ENCODE measurements around the gene LRRC75A. TPM values are rescaled to one million over a fixed set of nuclear protein-coding genes. Genes with fewer than 3 reads are reported as not detected.

LRRC75A gene
- total and polyA plus RNA-seq, 2 of the 8 experiments (the other 6 are each of a cell fraction or from before 2014, with no cell fraction given), result 9.7 to 9.9 TPM

GRCh38 chr17:16419929-16420271, 72.1 kb downstream of the LRRC75A start:
- ChIA-PET POLR2A (ENCODE audit: partially characterized antibody) (interaction anchor here (1.4 to 9.2 kb wide), 2 partner anchors 15 to 21 kb away, joined by 3 to 78 read pairs; no protein-coding TSS in a partner anchor), CTCF (ENCODE audit: partially characterized antibody) (interaction anchor here (0.6 to 2.3 kb wide), 2 partner anchors 12 to 19 kb away, joined by 3 to 10 read pairs; no protein-coding TSS in a partner anchor)
- no peak overlapping the region for H3K4me2 ChIP-seq (ENCODE audit: insufficient read depth in 1 of 2, low read depth in 2 of 2, low read length in 2 of 2)

More at GRCh38 chr17:16419929-16420271, 72.1 kb downstream of the LRRC75A start:
- Histone ChIP-seq H2AFZ (ENCODE audit: low read length) (no peak overlapping the region), H3K18ac (ENCODE audit: extremely low read depth, low read length) (no peak overlapping the region), H3K14ac (ENCODE audit: insufficient read length) (no peak overlapping the region), H2BK12ac (ENCODE audit: low read depth, low read length) (no peak overlapping the region), H4K5ac (ENCODE audit: insufficient read length, low read depth, low read length) (no peak overlapping the region), H3K36me3 (ENCODE audit: control insufficient read depth in 2 of 4, insufficient read depth in 4 of 4, low read length in 3 of 4) (no peaks in the 10 kb centered on the region), H3K9ac (replicated peaks in 1 of 4; ENCODE audit: extremely low read depth in 1 of 4, low read depth in 3 of 4, low read length in 3 of 4) (no peak overlapping the region), H4K91ac (replicated peaks; ENCODE audit: insufficient read length, low read length) (no peak overlapping the region), H3K4ac (replicated peaks; ENCODE audit: insufficient read length, low read depth, low read length) (no peak overlapping the region), H3K56ac (replicated peaks; ENCODE audit: insufficient read length, low read depth, low read length) (no peak overlapping the region), H3K4me3 (ENCODE audit: extremely low read depth in 1 of 4, insufficient read depth in 2 of 4, low read depth in 3 of 4, low read length in 4 of 4) (no peak overlapping the region), H2AK5ac (ENCODE audit: low read depth, low read length) (no peak overlapping the region), H4K20me1 (replicated peaks in 1 of 2; ENCODE audit: control insufficient read depth in 1 of 2, insufficient read depth in 2 of 2, low read length in 2 of 2) (no peaks in the 10 kb centered on the region), H2BK15ac (ENCODE audit: low read length) (no peak overlapping the region), H3K27ac (ENCODE audit: low read depth, low read length) (no peak overlapping the region), H3K23ac (ENCODE audit: insufficient read length) (no peak overlapping the region), H2BK5ac (ENCODE audit: low read depth, low read length) (no peak overlapping the region), H3K4me1 (replicated peaks in 1 of 4; ENCODE audit: control insufficient read depth in 3 of 4, insufficient read depth in 4 of 4, low read length in 3 of 4) (peaks cover 0 to 12% (median 5%) of the 10 kb centered on the region in 4 experiments; a peak in 6 of 7 replicates), H2BK20ac (ENCODE audit: low read length) (no peak overlapping the region), H2BK120ac (replicated peaks; ENCODE audit: low read depth, low read length) (no peak overlapping the region), H3K79me1 (ENCODE audit: low read depth, low read length) (no peaks in the 10 kb centered on the region), H3K27me3 (replicated peaks in 1 of 4; ENCODE audit: control insufficient read depth in 3 of 4, extremely low read depth in 1 of 4, insufficient read depth in 3 of 4, low read length in 3 of 4) (no peaks in the 10 kb centered on the region), H3K23me2 (ENCODE audit: low read depth, low read length) (no peaks in the 10 kb centered on the region), H3K79me2 (ENCODE audit: control insufficient read depth in 1 of 2, insufficient read depth in 2 of 2, low read length in 2 of 2) (no peaks in the 10 kb centered on the region), H4K8ac (ENCODE audit: extremely low read depth, insufficient read depth, low read length) (no peak overlapping the region), H3K9me3 (ENCODE audit: insufficient read depth in 2 of 2, low read depth in 1 of 2, low read length in 1 of 2) (no peaks in the 10 kb centered on the region)
- DNase-seq (ENCODE audit: low read depth in 1 of 2, low spot score in 2 of 2) (no peak), FAIRE-seq (no peak)
- TF ChIP-seq RFX5 (IDR thresholded peaks at IDR 0.05; ENCODE audit: borderline replicate concordance, low read depth, low read length) (no peak), CHD2 (IDR thresholded peaks at IDR 0.05; ENCODE audit: low read length) (no peak), BCL11A (IDR thresholded peaks at IDR 0.05; ENCODE audit: low read depth in 2 of 2, low read length in 2 of 2) (no peak), CTCF (IDR thresholded peaks at IDR 0.05; ENCODE audit: control extremely low read depth in 1 of 3, insufficient read depth in 1 of 3, low read depth in 1 of 3, low read length in 3 of 3) (no peak), GTF2F1 (IDR thresholded peaks at IDR 0.05; ENCODE audit: borderline replicate concordance, low read depth, low read length) (no peak), SIX5 (IDR thresholded peaks at IDR 0.05; ENCODE audit: low read depth, low read length) (no peak)
- WGBS, 2 experiments (ENCODE audit: extremely low coverage in 1 of 2, insufficient coverage in 1 of 2, insufficient read length in 1 of 2, insufficient replicate concordance in 2 of 2, low coverage in 1 of 2, low lambda C conversion rate in 2 of 2, missing lambda C conversion rate in 1 of 2), result 94% methylated on average over 10 of the region's 10 CpGs; no CpG with 5 or more reads in 1 of the 2 experiments

Measured in H1 (cell line).